LNCAP (cell line): Measurements from ENCODE around the gene IRF5.

Experiments used
- TF ChIP-seq, protein P1 (sequence below): fragments of 450-650 bp; IDR thresholded peaks from 2 replicates; pipeline ENCODE4 v1.5.1; 2017; ENCODE audit warnings: mild to moderate bottlenecking

IRF5 gene

DNA sequence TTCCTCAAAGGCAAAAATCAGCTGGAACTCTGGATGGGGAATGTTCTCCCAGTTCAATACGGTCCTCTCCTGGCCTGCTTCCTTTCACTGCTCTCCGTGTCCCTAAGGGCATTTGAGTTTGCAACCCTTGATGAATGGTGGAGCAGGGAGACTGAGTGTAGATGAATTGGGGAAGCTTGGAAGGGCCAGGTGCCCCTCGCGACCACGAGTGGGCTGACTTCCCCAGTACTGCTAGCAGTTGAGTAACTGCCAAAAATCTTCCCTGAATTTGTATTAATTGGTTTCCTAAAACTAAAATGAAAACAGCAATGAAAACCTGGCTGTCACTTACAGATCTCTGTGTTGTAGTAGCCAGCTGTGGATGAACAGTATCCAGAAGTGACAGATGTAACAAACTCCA, 13.6 kb downstream of the IRF5 start:
- TF ChIP-seq, protein P1, sequence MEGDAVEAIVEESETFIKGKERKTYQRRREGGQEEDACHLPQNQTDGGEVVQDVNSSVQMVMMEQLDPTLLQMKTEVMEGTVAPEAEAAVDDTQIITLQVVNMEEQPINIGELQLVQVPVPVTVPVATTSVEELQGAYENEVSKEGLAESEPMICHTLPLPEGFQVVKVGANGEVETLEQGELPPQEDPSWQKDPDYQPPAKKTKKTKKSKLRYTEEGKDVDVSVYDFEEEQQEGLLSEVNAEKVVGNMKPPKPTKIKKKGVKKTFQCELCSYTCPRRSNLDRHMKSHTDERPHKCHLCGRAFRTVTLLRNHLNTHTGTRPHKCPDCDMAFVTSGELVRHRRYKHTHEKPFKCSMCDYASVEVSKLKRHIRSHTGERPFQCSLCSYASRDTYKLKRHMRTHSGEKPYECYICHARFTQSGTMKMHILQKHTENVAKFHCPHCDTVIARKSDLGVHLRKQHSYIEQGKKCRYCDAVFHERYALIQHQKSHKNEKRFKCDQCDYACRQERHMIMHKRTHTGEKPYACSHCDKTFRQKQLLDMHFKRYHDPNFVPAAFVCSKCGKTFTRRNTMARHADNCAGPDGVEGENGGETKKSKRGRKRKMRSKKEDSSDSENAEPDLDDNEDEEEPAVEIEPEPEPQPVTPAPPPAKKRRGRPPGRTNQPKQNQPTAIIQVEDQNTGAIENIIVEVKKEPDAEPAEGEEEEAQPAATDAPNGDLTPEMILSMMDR = no peak

DNA sequence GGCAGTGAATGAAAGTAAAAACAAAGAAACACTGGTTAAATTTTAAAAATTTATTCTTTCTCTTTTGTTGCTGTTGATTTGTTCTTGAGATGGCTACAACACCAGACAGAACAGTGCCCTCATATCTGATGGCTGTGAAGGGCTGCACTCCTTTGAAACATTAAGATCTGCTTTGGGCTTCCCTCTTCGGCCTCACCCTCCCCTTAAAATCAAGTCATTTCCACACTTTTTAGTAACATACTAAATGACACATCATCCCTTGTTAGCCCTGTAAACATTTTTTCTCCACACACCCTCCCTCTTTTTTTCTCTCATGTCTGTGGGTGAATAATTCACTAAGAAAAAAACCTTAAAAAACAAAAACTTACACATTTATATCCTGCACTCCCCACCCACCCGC, 16.4 kb downstream of the IRF5 start:
- TF ChIP-seq, protein P1 = no peak

DNA sequence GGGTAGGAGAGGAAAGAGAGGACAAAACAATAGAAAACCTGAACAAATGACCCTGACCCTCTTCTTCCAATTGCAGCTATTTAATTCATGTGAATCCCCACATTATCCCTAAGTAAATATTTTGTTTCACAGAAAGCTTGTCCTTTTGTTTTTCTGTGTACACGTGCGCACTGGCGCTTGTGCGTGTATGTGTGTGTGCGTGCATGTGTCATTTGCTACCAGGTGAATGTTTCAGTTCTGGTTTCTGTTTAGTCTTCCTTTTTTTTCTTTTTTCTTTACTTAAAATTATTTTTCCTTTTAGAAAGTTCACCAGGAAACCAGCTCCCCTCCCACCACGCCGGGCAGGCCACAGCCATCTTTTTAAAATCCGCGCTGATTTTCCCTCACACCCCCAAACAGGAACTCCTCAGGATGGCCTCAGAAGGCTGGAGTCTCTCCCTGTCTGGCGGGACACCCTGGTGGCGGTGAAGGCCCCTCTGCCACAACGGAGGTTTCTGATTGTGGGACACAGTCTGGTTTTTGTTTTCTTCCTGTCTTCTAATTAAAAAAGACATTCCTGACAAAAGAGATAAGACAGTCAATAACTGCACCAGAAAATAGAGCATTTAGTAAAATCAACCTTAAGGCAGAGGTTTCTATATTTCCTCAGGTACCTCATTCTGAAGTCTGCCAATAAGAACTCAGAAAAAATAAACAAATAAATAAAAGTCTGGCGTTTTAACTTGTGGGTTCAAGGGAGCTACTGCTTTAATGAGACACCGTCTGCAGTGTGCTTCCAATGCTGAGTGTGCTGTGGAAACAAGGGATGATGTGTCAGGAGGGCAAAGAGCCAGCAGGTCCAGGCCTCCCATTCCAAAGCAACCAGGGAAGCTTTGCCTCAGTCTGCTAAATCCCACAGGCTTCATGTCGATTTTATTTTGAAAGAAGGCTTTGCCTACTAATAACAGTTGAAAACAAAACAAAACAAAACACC, 17.4 kb downstream of the IRF5 start:
- TF ChIP-seq, protein P1 = no peak

DNA sequence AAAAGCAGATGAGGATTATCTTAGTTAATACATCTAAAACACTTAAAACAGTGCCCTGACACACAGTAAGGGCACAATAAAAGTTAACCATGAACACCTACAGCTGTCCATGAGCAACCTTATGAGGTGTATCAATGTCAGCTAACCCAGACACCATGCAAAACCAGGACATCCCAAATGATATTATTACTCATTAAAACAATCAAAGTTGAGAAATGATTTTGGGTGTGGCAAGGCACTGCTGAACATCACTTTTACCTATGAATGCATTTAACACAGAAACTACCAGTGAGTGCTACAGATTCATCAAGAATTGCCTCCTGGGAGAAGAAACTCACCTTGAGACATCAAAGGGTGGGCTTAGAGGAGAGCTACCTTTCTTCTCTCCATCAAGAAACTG, 18.3 kb downstream of the IRF5 start:
- TF ChIP-seq, protein P1 = no peak

DNA sequence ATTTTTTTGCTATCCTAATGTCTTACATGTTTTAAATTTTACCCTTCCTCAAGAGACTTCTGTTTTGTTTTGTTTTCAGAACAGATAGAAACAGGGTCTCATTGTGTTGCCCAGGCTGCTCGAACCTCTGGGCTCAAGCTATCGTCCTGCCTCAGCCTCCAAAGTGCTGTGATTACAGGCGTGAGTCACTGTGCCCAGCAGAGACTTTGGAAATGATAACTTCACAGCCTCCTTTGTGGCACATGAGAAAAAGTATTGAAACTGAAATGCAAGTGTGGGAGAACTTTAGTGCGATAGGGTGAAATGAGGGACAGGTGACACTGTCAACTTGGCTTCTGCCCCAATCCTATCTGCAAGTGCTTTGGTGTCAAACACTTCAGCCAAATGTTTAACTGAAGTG, 21.6 kb downstream of the IRF5 start:
- TF ChIP-seq, protein P1 = no peak

DNA sequence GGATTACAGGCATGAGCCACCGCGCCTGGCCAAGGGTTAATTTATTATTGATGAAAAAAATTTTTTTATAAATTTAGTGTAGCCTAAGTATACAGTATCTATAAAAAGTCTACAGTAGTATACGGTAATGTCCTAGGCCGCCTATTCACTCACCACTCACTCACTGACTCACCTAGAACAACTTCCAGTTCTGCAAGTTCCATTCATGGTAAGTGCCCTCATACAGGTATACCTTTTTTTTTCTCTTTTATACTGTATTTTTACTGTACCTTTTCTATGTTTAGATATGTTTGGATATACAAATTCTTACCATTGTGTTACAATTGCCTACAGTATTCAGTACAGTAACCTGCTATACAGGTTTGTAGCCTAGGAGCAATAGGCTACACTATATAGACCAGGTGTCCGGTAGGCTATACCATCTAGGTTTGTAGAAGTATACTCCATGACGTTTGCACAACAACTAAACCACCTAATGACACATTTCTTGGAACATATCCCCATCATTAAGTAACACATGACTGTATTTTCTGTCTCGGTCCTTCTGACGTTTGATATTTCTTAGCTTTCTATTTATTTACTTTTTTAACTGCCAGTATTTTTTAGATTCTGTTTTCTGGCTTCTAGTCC, 23.4 kb downstream of the IRF5 start:
- TF ChIP-seq, protein P1 = no peak

DNA sequence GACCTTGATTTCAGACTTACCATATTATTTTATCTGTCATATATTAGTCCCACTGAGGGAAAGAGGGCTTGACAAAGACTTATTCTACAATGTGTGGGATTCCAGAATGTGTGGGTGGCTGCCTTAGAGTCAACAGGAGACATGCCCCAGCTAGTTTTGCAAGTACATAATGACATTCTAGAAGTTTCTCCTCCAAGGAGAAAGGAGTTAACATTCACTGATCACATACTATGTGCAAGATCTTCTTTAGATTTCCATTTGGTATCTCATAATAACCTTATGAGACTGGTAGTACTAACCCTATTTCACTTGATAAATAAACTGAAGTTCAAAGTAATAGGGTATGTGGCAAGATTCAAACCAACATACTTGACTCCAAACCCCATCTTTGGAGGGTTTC, 25.2 kb downstream of the IRF5 start:
- TF ChIP-seq, protein P1 = no peak
